ENCODE results near the gene P4HA2. TPM values are rescaled to one million over a fixed set of nuclear protein-coding genes. Genes with fewer than 3 reads are reported as not detected.

P4HA2 gene
- polyA plus RNA-seq, 1 of the 3 experiments (the other 2 are of a cell fraction) = 67.2 TPM

DNA sequence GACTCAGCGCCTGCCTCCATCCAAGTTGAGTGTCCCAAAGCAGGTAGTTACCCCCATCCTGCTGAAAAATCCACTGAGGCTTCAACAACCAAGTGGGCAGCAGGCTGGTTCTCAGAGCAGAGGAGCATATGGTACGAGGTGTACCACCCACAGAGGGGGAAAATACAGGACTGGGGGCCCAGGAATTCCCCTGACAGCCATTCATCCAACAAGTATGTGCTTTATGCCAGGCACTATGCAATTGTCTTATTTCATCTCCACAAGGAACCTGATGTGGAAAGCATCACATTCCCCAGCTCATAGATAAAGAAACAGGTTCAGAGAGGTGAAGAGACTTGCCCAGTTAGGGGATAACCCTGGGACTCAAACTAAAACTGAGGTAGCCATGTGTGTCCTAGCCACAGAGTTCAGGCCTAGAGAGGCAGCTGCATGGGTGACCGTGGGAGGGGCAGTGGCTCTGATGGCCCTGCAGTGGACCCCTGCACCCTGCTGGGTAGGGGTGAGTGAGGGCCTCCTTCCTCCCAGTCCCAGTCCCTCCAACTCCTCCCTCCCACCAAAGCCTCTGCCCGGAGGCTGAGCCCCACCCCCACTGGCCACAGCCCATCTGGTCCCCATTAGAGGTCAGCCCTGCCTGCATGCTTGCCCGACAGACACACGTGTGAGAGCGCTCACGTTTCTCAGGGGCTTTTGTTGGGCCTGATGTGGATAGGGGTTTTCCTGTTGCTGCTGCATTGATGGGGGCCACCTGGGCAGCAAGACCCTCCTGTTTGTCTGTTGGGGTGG lies 41.3 kb upstream of the P4HA2 start (continued):
- TF ChIP-seq, protein P1, sequence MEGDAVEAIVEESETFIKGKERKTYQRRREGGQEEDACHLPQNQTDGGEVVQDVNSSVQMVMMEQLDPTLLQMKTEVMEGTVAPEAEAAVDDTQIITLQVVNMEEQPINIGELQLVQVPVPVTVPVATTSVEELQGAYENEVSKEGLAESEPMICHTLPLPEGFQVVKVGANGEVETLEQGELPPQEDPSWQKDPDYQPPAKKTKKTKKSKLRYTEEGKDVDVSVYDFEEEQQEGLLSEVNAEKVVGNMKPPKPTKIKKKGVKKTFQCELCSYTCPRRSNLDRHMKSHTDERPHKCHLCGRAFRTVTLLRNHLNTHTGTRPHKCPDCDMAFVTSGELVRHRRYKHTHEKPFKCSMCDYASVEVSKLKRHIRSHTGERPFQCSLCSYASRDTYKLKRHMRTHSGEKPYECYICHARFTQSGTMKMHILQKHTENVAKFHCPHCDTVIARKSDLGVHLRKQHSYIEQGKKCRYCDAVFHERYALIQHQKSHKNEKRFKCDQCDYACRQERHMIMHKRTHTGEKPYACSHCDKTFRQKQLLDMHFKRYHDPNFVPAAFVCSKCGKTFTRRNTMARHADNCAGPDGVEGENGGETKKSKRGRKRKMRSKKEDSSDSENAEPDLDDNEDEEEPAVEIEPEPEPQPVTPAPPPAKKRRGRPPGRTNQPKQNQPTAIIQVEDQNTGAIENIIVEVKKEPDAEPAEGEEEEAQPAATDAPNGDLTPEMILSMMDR (IDR thresholded peaks at IDR 0.05) = no peak
- TF ChIP-seq TCF12 (IDR thresholded peaks at IDR 0.05) = peak; percentile 95
- TF ChIP-seq TEAD4 (IDR thresholded peaks at IDR 0.05; ENCODE audit: borderline replicate concordance, insufficient read depth) = peak; percentile 24; the same call in 1 of the 2 replicates
- TF ChIP-seq MXI1 (IDR thresholded peaks at IDR 0.05; ENCODE audit: low read depth, low read length) = peak; percentile 96
- TF ChIP-seq RCOR1 (IDR thresholded peaks at IDR 0.05; ENCODE audit: low read length) = peak; percentile 43; the same call in 1 of the 2 replicates
- no peak for TF ChIP-seq MEF2A (IDR thresholded peaks at IDR 0.05; ENCODE audit: borderline replicate concordance, low read depth)
- TF ChIP-seq EZH2phosphoT487 (IDR thresholded peaks at IDR 0.05; ENCODE audit: borderline replicate concordance, low read depth) = no peak
- TF ChIP-seq FOSL2 (IDR thresholded peaks at IDR 0.05; ENCODE audit: borderline replicate concordance, low read depth) = peak; percentile 51
- TF ChIP-seq NRF1 (IDR thresholded peaks at IDR 0.05; ENCODE audit: low read depth, low read length) = no peak
- 0 out of 2 replicates have a peak, but pooled peaks have one; percentile 21 for TF ChIP-seq FOXJ3 (CRISPR knock-in tag; IDR thresholded peaks at IDR 0.05)
- peak; percentile 23; the same call in 1 of the 2 replicates for TF ChIP-seq RXRA (IDR thresholded peaks at IDR 0.05; ENCODE audit: borderline replicate concordance, low read depth)
- TF ChIP-seq EP300 (IDR thresholded peaks at IDR 0.05; ENCODE audit: borderline replicate concordance in 1 of 2, low read depth in 1 of 2, low read length in 1 of 2) = peak; percentile 37 to 48; a peak in 3 of 4 replicates
- TF ChIP-seq SIN3A (IDR thresholded peaks at IDR 0.05; ENCODE audit: borderline replicate concordance, low read depth, low read length) = peak; percentile 73; the same call in 1 of the 2 replicates
- TF ChIP-seq, protein P2, sequence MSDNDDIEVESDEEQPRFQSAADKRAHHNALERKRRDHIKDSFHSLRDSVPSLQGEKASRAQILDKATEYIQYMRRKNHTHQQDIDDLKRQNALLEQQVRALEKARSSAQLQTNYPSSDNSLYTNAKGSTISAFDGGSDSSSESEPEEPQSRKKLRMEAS (IDR thresholded peaks at IDR 0.05; ENCODE audit: low read depth) = peak; percentile 95
- no peak; the same call in 1 of the 2 replicates for TF ChIP-seq JUND (IDR thresholded peaks at IDR 0.05)

DNA sequence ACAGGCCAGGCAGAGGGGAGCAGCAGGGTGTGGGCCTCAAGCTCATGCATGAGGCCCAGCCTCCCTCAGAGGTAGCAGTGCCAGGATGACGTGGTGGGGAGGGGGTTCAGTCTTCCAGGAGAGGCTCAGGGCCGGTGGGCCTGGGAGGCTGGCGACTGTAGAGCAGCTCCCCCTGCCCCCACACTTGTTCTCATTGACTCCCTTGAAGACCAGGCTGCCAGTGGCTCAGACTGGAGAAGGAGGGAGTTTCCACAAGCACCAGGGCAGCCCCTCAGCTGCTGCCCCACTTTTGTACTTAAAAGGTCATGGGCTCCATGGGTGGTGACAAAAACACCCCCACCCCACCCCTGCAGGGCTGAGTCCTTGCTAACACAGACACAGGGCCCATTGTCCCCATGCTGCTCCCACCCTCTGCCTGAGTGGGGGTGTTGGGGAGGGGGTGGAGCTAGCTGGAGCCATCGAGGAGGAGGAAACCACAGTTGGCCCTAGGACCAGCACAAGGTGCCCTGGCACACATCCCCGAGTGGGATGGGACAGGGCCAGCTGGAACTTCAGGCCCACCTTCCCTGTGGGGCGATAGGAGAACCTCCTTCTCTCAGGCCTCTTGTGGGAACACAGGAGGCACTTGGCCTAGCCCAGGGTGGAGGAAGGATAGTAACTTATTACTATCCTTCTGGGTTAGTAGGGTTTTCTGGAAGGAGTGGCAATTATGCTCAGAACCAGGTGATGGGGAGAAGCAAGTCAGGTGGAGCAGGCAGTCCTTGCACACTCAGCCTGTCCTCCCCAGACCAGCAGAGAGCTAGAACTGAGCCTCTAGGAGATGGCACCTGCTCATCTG lies 40.5 kb upstream of the P4HA2 start:
- H3K9ac ChIP-seq = no peak overlapping the region
- TF ChIP-seq TCF12 (IDR thresholded peaks at IDR 0.05) (no peak), TEAD4 (IDR thresholded peaks at IDR 0.05; ENCODE audit: borderline replicate concordance, insufficient read depth) (no peak), MEF2A (IDR thresholded peaks at IDR 0.05; ENCODE audit: borderline replicate concordance, low read depth) (no peak), GATA2 (CRISPR knock-in tag; IDR thresholded peaks at IDR 0.05) (no peak), RCOR1 (IDR thresholded peaks at IDR 0.05; ENCODE audit: low read length) (no peak), RFX5 (IDR thresholded peaks at IDR 0.05; ENCODE audit: low read length) (no peak), POLR2AphosphoS5 (IDR thresholded peaks at IDR 0.05; ENCODE audit: low read depth, low read length) (no peak), YY1 (IDR thresholded peaks at IDR 0.05; ENCODE audit: low read depth) (no peak), NRF1 (IDR thresholded peaks at IDR 0.05; ENCODE audit: low read depth, low read length) (no peak), CHD2 (IDR thresholded peaks at IDR 0.05; ENCODE audit: low read length, partially characterized antibody) (no peak)
- TF ChIP-seq, protein P3, sequence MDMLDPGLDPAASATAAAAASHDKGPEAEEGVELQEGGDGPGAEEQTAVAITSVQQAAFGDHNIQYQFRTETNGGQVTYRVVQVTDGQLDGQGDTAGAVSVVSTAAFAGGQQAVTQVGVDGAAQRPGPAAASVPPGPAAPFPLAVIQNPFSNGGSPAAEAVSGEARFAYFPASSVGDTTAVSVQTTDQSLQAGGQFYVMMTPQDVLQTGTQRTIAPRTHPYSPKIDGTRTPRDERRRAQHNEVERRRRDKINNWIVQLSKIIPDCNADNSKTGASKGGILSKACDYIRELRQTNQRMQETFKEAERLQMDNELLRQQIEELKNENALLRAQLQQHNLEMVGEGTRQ (IDR thresholded peaks at IDR 0.05; ENCODE audit: borderline replicate concordance, low read depth, low read length) = no peak
- TF ChIP-seq, protein P4, sequence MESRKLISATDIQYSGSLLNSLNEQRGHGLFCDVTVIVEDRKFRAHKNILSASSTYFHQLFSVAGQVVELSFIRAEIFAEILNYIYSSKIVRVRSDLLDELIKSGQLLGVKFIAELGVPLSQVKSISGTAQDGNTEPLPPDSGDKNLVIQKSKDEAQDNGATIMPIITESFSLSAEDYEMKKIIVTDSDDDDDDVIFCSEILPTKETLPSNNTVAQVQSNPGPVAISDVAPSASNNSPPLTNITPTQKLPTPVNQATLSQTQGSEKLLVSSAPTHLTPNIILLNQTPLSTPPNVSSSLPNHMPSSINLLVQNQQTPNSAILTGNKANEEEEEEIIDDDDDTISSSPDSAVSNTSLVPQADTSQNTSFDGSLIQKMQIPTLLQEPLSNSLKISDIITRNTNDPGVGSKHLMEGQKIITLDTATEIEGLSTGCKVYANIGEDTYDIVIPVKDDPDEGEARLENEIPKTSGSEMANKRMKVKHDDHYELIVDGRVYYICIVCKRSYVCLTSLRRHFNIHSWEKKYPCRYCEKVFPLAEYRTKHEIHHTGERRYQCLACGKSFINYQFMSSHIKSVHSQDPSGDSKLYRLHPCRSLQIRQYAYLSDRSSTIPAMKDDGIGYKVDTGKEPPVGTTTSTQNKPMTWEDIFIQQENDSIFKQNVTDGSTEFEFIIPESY (IDR thresholded peaks at IDR 0.05; ENCODE audit: borderline replicate concordance, low read depth) = no peak

More for the DNA sequence above, 40.5 kb upstream of the P4HA2 start:
- H3K4me2 ChIP-seq = 0 out of 2 replicates have a peak overlapping the region, but pooled peaks have one; percentile 42
- H2AFZ ChIP-seq (ENCODE audit: low read depth) = no peak overlapping the region
- WGBS (ENCODE audit: low lambda C conversion rate) = 79% methylated on average over 5 of the region's 6 CpGs
- H3K27me3 ChIP-seq (ENCODE audit: insufficient read depth) = no peaks in the 10 kb centered on the region
- ChIA-PET POLR2A (interaction anchor here (0.7 to 1.8 kb wide), 3 partner anchors 9 to 222 kb away, joined by 3 to 10 read pairs (median 3); partner anchors contain the start of gene SLC22A4), CTCF (interaction anchor here (0.8 to 3.3 kb wide), 6 partner anchors 9 to 46 kb away, joined by 3 to 16 read pairs (median 4); partner anchors contain the start of gene SLC22A4)
- no peaks in the 10 kb centered on the region for H4K20me1 ChIP-seq (ENCODE audit: insufficient read depth)
- H3K4me1 ChIP-seq (ENCODE audit: control insufficient read depth in 1 of 2, insufficient read depth in 2 of 2, low read depth in 1 of 2, low read length in 1 of 2) = peaks cover 40 to 71% of the 10 kb centered on the region in 2 experiments
- peaks cover 14% of the 10 kb centered on the region for H3F3A ChIP-seq (replicated peaks; ENCODE audit: insufficient read depth)
- no peaks in the 10 kb centered on the region for H3K79me2 ChIP-seq (ENCODE audit: insufficient read depth)
- peaks cover 6 to 29% of the 10 kb centered on the region in 2 experiments for H3K36me3 ChIP-seq (replicated peaks in 1 of 2; ENCODE audit: control insufficient read depth in 1 of 2, insufficient read depth in 2 of 2, low read length in 1 of 2)
- H3K9me2 ChIP-seq = no peaks in the 10 kb centered on the region
- H3K27ac ChIP-seq (ENCODE audit: low read depth in 2 of 2, low read length in 1 of 2) = peak overlapping the region; percentile 66 to 91
- no peak overlapping the region for H3K4me3 ChIP-seq (ENCODE audit: low read depth in 2 of 2, low read length in 1 of 2)
- no peaks in the 10 kb centered on the region for H3K9me3 ChIP-seq
- DNase-seq = no peak

All from SK-N-SH (cell line).